Measurements from ENCODE around the gene ABTB1.
"Not testable (repeated sequence)": the region's sequence is repeated elsewhere in the genome, so short reads cannot be mapped to it uniquely, and the experiment has no call there.

The ABTB1 gene

GRCh38 chr3:127650236-127650635, 22.5 kb upstream of the ABTB1 start:
- DNase-seq = no peak

- no peak for DNase-seq
These were observed 21.1 kb upstream of the ABTB1 start for GRCh38 chr3:127651516-127652172.

GRCh38 chr3:127652246-127652995, 20.3 kb upstream of the ABTB1 start:
- DNase-seq = peak; percentile 36 to 43

GRCh38 chr3:127654374-127654773, 18.4 kb upstream of the ABTB1 start:
- no peak for DNase-seq

GRCh38 chr3:127654993-127655392, 17.8 kb upstream of the ABTB1 start:
- not testable (repeated sequence) for DNase-seq

- DNase-seq = no peak
These were observed 17.1 kb upstream of the ABTB1 start for GRCh38 chr3:127655641-127656040.

- no peak for DNase-seq
These were observed 15.8 kb upstream of the ABTB1 start for GRCh38 chr3:127656906-127657305.

GRCh38 chr3:127658234-127658633, 14.5 kb upstream of the ABTB1 start:
- DNase-seq = no peak

- no peak for DNase-seq
These were observed 12.0 kb upstream of the ABTB1 start for GRCh38 chr3:127660621-127661251.

- no peak for DNase-seq
These were observed 11.2 kb upstream of the ABTB1 start for GRCh38 chr3:127661600-127661999.

- DNase-seq = no peak
These were observed 10.7 kb upstream of the ABTB1 start for GRCh38 chr3:127662001-127662469.

GRCh38 chr3:127663151-127663550, 9.6 kb upstream of the ABTB1 start:
- DNase-seq = no peak

GRCh38 chr3:127665165-127665564, 7.6 kb upstream of the ABTB1 start:
- no peak for DNase-seq

GRCh38 chr3:127665586-127665985, 7.2 kb upstream of the ABTB1 start:
- no peak for DNase-seq

- no peak for DNase-seq
These were observed 6.1 kb upstream of the ABTB1 start for GRCh38 chr3:127666676-127667075.

- DNase-seq = no peak
These were observed 5.6 kb upstream of the ABTB1 start for GRCh38 chr3:127667119-127667681.

GRCh38 chr3:127668906-127669305, 3.8 kb upstream of the ABTB1 start:
- DNase-seq = no peak

GRCh38 chr3:127669541-127670228, 3.1 kb upstream of the ABTB1 start:
- DNase-seq = no peak

- no peak for DNase-seq
These were observed 2.6 kb upstream of the ABTB1 start for GRCh38 chr3:127670229-127670559.

GRCh38 chr3:127670761-127671522, 1.8 kb upstream of the ABTB1 start:
- no peak for DNase-seq

GRCh38 chr3:127671523-127672428, 976 bp upstream of the ABTB1 start:
- DNase-seq = peak; percentile 27 to 54

Measured in CD4-positive, alpha-beta T cell treated with Interleukin-1 beta for 1 hour (primary cell).